Forelimb muscle (tissue), 1 donor: Measurements from ENCODE around the gene GNS. TPM values are rescaled to one million over a fixed set of nuclear protein-coding genes. Genes with fewer than 3 reads are reported as not detected.

ENCODE experiments used
- DNase-seq: peaks from one replicate; pipeline ENCODE4 v3.0.0-alpha.2; 2013; ENCODE audit warnings: low read depth
- polyA plus RNA-seq: library from polyadenylated mRNA; unstranded; fragments of 120-200 nt; gene quantifications from one replicate; pipeline ENCODE4 v1.2.1, GENCODE V29; 2013; ENCODE audit not compliant: insufficient read length

Gene GNS
- polyA plus RNA-seq, 1 donor, result 55.7 TPM

- DNase-seq, result no peak
These were observed 84.8 kb downstream of the GNS start for GRCh38 chr12:64674367-64674922.

GRCh38 chr12:64673490-64674169 lies 85.6 kb downstream of the GNS start:
- DNase-seq, result no peak

GRCh38 chr12:64672925-64673409 lies 86.2 kb downstream of the GNS start:
- no peak for DNase-seq

- DNase-seq, result no peak
These were observed 87.5 kb downstream of the GNS start for GRCh38 chr12:64671681-64672080.

GRCh38 chr12:64670919-64671639 lies 88.1 kb downstream of the GNS start:
- DNase-seq, result no peak

GRCh38 chr12:64670019-64670418 lies 89.2 kb downstream of the GNS start:
- DNase-seq, result no peak

- DNase-seq, result no peak
These were observed 89.8 kb downstream of the GNS start for GRCh38 chr12:64669270-64669842.

- DNase-seq, result no peak
These were observed 91.4 kb downstream of the GNS start for GRCh38 chr12:64667793-64668192.

- DNase-seq, result no peak
These were observed 92.9 kb downstream of the GNS start for GRCh38 chr12:64666054-64666914.

GRCh38 chr12:64665514-64665913 lies 93.7 kb downstream of the GNS start:
- DNase-seq, result no peak

Other genes starting within 250 kb of the GNS start
- gene RASSF3, start 148.9 kb downstream of the GNS start, polyA plus RNA-seq, result 51.3 TPM
- gene TBC1D30, start 65.2 kb upstream of the GNS start, polyA plus RNA-seq, result 1.4 TPM